Neural progenitor cell (in vitro differentiated cells): ENCODE results near the gene UGT1A3.

ENCODE experiments used
- CTCF ChIP-seq: fragments of 200-600 bp; sonication (generic); IDR thresholded peaks from 2 replicates; pipeline ENCODE4 v1.5.1; 2017; ENCODE audit warnings: antibody characterized with exemption, mild to moderate bottlenecking
- EZH2 ChIP-seq: fragments of 200-600 bp; sonication (generic); IDR thresholded peaks from 2 replicates; pipeline ENCODE4 v1.6.1; 2017; ENCODE audit warnings: antibody characterized with exemption, mild to moderate bottlenecking, moderate library complexity
- EZH2phosphoT487 ChIP-seq: fragments of 200-600 bp; sonication (generic); IDR thresholded peaks from 2 replicates; pipeline ENCODE4 v1.6.1; 2017; ENCODE audit warnings: antibody characterized with exemption

GRCh38 chr2:233681521-233682099, 47.2 kb upstream of the UGT1A3 start, which contains the start of gene UGT1A7:
- TF ChIP-seq CTCF (no peak), EZH2phosphoT487 (no peak), EZH2 (no peak)
